NCI-H1417 (cell line): ENCODE measurements around the gene LMBR1.
A peak's percentile ranks its signal among the peaks of the same experiment; 100 is the strongest.
"Not testable (repeated sequence)": the region's sequence is repeated elsewhere in the genome, so short reads cannot be mapped to it uniquely, and the experiment has no call there.

Experiments used
- DNase-seq, 3 experiments: peaks; one replicate each; lab custom pipeline; 2025; lab: John Stamatoyannopoulos, UW

Gene LMBR1, protein sequence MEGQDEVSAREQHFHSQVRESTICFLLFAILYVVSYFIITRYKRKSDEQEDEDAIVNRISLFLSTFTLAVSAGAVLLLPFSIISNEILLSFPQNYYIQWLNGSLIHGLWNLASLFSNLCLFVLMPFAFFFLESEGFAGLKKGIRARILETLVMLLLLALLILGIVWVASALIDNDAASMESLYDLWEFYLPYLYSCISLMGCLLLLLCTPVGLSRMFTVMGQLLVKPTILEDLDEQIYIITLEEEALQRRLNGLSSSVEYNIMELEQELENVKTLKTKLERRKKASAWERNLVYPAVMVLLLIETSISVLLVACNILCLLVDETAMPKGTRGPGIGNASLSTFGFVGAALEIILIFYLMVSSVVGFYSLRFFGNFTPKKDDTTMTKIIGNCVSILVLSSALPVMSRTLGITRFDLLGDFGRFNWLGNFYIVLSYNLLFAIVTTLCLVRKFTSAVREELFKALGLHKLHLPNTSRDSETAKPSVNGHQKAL

DNA sequence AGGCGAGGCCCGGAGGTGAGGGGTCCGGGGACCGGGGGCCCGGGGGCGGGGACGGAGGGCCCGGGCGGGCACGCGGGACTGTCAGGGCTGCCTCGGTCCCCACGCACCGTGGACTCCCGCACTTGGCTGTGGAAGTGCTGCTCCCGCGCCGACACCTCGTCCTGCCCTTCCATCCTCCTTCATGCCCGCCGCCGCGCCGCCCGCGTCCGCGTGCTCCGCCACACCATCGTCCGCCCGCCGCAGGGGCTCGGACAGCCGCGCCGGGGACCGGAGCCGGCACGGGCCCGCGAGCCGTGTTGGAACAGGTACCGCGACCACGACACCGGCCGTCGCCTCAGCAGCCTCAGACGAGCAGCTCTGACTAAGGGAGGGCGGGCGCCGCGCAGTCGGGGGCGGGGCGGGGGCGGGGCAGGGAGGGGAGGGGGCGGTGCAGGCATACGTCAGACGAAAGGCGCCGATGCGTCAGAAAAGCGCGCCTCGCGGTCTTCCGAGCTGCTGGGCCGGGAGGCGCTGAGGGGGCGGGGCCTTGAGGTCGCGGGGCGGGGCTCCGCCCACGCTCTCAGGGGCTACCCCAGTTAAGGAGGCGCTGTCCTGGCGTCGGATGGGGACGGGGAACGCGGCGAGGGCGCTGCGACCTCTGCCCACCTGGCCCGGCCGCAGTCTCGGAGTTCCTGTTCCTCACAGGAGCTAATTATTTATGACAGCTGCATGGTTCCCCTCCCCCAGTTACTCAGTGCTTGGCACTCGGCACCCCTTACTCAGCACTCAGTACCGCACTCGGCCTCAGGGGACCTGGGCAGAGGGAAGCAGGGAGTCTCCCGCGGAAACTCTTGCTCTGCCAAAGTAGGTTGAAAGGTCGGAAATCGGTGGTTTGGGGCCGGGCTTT lies at the start of gene LMBR1:
Gene LMBR1, minus strand, starts transcription at position 363 of the 886 bp plus-strand sequence. Its CDS starts 190 bp downstream, at position 173.
- DNase-seq, result peak; percentile 96 to 99 (median 96)

DNA sequence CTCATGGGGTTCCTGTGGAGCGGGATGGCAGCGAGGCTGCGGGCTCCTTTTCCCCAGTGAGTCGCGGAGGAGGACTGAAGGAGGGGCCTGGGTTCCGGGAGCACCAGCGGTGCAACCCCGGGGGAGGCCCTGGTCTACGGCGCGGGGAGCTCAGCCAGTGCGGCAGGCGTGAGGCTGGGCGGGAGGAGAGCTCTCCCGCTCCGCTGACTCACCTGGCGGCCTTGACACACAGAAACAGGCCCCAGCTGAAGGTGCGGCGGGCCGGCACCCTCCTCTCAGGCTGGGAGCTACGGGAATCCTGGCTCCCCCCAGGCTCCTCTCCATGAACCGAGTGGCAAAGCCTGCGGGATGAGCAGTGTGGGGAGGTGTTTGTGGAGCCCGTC lies 49.7 kb upstream of the LMBR1 start:
- DNase-seq, result peak in 2 of 3 experiments; percentile 53 to 72

DNA sequence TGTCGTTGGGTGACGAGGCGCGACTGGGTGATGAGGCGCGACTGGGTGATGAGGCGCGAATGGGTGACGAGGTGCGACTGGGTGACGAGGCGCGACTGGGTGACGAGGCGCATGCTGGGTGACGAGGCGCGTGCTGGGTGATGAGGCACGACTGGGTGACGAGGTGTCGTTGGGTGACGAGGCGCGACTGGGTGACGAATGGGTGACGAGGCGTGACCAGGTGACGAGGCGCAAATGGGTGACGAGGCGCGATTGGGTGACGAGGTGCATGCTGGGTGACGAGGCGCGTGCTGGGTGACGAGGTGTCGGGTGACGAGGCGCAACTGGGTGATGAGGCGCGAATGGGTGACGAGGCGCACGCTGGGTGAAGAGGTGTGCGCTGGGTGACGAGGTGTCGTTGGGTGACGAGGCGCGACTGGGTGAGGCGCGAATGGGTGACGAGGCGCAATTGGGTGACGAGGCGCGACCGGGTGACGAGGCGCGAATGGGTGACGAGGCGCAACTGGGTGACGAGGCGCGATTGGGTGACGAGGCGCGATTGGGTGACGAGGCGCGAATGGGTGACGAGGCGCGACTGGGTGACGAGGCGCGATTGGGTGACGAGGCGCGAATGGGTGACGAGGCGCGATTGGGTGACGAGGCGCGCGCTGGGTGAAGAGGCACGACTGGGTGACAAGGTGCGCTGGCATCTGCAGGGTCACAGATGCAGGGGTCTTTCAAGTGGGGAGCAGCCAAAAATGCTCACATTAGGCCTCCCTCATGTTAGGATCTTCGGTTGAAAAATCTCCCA lies 48.6 kb upstream of the LMBR1 start:
- no peak for DNase-seq

DNA sequence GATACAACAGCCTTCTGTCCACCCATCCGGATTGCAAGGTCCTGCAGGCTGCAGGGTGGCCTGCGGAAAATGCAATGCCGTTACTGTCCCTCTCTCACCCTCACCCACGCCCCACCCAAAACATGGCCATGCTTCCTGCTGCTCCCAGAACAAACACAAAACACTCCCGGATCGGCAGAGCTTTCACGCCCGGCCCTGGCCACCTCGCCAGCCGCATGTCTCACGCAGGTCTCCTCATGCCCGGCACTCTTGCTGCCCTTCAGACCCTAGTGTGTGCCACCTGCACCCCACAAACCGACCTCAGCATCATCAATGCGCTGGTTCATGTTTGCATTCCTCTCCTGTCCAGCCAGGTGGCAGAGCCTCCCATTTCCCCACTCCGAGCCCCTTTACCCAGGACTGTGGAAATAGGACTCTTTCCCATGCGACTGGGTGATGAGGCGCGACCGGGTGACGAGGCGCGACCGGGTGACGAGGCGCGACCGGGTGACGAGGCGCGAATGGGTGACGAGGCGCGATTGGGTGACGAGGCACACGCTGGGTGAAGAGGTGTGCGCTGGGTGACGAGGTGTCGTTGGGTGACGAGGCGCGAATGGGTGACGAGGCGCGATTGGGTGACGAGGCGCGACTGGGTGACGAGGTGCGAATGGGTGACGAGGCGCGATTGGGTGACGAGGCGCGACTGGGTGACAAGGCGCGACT lies 47.6 kb upstream of the LMBR1 start:
- DNase-seq, result no peak

DNA sequence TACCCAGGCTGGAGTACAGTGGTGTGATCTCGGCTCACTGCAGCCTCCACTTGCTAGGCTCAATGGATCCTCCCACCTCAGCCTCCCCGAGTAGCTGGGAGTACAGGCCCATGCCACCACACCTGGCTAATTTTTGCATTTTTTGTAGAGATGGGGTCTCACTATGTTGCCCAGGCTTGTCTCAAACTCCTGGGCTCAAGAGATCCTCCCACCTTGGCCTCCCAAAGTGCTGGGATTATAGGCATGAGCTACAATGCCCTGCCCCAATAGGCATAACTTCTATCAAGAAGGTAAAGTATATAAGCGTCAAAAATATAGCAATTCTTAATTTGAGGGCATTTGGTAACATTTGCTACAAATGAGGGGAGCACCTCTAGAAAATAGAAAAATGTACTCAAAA lies 43.8 kb upstream of the LMBR1 start:
- not testable (repeated sequence) for DNase-seq

DNA sequence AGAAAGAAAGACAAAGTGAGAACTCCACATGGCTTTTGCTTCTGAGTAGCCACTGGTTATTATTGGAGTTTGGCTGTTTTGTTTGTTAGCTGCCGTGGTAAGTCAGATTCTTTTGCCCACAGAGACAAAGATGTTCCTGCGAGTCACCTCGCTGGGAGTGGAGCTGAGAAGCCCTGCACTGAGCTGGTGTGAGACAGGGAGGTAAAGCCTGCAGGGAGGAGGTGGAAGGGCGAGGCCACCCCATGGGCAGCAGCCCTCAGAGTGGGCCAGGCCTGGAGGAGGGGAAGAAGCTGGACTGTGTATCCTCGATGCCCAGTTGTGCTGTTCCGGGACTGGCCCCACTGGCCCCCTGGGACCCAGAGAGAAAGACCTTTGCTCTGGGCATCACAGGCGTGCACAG lies 42.3 kb upstream of the LMBR1 start:
- no peak for DNase-seq

DNA sequence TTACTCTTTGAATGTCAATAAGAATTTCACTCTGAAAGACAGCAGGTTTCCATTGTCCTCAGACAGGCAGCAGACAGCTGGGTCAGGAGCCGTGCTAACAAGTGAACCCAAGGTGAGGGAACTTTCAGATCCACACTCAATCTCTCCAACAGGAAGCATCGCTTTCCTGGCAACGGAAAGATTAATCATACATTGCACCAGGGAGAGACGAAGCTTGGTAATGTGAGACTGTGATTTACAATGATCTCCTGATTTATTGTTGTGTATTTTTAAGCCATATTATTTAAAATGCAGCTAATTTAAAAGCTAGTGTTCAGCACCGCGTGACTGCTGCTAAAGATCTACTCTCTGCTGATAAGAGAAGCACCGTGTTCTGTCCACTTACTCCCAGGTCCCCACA lies 39.0 kb upstream of the LMBR1 start:
- peak in 2 of 3 experiments; percentile 42 to 77 for DNase-seq

DNA sequence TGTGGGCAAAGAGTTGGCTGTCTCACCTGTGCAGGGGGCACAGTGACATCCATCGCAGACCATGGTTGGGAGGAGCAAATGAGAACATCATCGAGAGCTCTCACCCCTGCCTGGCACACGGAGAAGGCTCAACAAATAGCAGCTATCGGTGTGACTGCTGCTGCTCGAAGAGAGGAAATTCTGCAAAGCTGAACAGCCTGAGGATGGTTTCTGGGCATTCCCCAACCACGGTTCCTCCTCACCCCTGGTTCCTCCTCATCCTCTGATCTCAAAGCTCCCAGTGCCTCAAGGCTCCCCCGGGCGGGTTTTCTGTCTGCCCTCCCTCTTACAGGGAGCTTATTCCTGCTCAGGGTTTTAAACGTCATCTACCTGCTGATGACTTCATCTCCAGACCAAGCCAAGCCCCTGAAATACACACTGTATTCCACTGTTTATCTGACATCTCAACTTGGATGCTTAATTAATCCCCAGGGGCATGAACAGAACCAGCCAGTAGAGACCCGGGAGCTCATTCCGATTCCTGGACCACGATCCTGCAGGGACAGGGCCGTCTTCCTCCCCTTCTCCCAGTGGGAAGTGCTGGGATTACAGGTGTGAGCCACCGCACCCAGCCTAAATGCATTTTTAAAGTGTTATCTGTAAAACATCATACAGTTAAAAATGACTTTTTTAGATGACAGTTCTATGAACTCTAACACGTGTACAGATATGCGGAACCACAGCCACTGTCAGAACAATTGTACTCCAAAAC lies 37.0 kb upstream of the LMBR1 start:
- no peak for DNase-seq

DNA sequence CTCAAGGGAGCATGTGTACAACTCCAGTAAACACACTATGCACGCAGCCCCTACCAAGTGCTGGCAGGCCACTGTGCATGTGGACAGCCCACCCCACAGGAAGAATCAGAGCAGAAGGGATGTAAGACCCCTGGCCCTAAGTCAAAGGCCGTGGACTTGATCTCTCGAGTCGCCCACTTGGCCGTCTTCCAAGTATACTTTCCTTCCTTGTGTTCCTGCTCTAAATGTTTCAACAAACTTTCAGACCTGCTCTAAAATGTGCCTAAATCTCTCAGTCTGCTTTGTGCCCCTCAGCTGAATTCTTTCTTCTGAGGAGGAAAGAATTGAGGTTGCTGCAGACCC lies 35.4 kb upstream of the LMBR1 start:
- DNase-seq, result no peak

DNA sequence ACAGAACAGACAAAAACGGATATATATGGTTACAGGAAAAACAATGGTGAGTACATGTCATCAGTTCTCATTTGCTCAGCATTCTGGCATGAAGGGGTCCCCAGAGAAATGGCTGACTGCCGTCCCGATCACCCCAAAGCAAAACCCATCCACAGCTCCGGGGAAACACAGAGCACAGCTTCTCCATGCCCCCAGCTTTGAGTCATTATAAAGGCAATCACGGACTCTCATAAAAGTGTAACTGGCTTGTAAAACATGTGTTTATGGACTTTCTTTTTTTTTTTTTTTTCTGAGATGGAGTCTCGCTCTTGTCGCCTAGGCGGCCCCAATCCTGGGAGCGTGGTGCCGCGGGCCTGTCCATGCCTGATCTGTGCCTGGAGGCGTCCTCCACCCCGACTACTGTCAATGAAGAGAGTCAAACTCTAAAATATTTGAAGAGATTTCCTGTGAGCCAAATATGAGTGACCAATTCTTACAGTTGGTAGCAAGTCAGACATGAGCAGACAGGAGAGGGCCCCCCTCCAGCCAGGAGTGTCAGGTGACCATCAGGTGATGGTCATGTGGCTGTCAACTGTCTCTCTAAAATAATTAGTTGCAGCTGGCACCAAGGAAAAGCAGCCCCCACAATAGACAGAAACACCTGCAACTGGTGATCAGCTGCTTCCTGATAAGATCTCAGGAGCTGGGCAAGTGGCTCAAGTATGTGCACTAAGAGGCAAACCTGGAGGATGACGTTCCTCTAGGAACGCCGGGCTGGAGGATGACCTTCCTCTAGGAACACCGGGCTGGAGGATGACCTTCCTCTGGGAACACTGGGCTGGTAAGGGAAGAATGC lies 34.8 kb upstream of the LMBR1 start:
- peak in 2 of 3 experiments; percentile 13 to 67 for DNase-seq

DNA sequence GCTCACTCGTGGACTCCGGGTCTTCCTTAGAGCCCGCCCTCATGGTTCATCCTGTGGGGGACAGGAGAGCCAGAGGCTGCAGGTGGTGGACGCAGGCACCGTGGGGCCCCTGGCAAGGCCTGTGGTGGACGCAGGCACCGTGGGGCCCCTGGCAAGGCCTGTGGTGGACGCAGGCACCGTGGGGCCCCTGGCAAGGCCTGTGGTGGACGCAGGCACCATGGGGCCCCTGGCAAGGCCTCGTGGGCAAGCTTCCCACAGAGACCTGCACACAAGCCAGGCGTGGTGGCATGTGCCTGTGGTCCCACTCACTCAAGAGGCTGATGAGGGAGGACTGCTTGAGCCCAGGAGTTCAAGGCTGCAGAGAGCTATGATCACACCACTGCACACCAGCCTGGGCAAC lies 32.8 kb upstream of the LMBR1 start:
- not testable (repeated sequence) for DNase-seq

DNA sequence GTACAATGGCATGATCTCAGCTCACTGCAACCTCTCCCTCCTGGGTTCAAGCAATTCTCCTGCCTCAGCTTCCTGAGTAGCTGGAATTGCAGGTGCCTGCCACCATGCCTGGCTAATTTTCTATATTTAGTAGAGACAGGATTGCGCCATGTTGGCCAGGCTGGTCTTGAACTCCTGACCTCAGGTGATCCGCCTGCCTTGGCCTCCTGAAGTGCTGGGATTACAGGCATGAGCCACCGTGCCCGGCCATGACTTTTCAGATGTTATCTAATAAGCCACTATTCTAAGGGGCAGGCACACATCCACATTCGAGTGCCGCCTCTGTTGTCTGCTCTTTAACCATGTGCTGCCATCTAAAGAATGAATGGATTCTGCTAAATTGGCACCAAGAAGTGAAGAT lies 29.3 kb upstream of the LMBR1 start:
- DNase-seq, result not testable (repeated sequence)

DNA sequence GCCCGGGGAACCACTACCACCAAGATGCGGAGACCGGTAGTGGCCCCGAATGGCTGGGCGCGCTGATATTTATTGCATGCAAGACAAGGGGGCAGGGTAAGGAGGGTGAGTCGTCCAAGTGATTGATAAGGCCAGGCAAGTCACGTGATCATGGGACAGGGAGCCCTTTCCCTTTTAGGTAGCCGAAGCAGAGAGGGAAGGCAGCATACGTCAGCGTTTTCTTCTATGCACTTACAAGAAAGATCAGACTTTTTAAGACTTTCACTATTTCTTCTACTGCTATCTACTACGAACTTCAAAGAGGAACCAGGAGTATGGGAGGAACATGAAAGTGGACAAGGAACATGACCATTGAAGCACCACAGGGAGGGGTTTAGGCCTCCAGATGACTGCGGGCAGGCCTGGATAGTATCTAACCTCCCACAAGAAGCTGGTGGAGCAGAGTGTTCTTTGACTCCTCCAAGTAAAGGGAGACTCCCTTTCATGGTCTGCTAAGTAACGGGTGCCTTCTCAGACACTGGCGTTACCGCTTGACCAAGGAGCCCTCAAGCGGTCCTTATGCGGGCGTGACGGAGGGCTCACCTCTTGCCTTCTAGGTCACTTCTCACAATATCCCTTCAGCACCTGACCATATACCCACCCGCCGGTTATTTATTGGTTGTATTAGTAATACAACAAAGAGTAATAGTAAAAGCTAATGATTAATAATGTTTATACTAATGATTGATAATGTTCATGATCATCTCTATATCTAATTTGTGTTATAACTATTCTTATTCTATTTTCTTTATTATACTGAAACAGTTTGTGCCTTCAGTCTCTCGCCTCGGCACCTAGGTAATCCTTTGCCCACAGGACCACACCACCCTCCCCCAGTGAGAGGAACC lies 27.7 kb upstream of the LMBR1 start:
- not testable (repeated sequence) for DNase-seq

DNA sequence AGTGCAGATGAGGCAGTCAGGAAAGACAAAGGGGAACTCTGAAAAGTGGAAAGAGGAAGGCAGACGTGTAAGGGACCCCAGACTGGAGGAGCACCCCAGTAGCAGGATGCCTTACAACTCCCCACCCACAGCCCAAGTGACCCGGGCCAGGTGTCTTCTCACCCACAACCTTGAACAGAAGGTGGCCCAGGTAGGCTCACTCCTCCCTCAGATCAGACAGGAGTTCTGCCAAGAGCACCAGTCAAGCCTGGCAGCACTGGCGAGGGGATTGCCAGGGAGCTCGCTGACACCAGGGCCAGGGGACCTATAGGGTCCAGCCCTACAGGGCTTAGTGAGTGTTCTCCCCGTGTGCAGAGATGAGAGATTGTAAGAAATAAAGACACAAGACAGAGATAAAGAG lies 27.1 kb upstream of the LMBR1 start:
- no peak for DNase-seq

DNA sequence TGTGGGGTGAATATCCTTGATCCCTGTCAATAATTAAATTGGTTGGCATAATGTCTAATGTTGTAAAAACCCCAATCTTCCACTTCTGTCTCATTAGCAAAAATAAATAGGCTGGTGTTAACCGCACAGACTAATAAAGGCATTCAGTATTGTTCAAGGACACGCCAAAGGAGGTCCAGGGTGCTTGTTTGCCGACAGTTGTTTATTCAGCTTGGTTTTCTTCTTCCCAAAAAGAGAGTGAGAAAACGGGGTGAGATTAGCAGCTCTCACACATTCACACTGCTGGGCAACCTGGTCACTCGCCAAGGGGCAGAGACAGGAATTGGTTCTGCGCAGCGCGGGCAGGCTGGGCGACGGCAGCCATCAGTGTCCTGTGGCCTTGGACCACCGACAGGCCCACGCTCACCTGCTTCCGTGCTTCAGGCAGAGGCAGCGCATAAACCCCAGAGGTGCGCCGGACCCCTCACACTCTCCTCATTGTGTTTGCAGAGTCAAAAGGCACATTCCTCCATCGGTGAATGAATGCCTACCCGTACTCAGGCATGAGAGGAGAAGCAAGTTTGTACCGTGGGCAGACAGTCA lies 26.2 kb upstream of the LMBR1 start:
- peak in 1 of 3 experiments; percentile 58 for DNase-seq

DNA sequence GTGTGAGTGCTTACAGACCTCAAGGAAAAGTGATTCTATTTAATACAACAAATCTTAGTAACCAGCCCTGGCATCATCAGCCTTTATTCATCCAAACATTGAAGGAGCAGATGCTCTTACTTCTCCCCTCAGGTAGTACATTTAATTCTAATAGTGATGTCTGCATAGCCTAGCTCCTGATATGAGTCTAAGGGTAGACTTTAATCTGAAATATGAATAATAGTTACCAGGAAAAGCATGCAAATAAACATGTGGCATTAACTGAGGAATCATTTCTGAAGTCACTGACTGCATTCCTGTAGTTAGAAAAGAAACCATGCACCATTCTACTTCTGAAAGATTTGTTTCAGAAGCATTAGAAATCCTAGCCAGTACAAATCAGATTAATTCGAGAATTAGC lies 25.7 kb upstream of the LMBR1 start:
- no peak for DNase-seq

DNA sequence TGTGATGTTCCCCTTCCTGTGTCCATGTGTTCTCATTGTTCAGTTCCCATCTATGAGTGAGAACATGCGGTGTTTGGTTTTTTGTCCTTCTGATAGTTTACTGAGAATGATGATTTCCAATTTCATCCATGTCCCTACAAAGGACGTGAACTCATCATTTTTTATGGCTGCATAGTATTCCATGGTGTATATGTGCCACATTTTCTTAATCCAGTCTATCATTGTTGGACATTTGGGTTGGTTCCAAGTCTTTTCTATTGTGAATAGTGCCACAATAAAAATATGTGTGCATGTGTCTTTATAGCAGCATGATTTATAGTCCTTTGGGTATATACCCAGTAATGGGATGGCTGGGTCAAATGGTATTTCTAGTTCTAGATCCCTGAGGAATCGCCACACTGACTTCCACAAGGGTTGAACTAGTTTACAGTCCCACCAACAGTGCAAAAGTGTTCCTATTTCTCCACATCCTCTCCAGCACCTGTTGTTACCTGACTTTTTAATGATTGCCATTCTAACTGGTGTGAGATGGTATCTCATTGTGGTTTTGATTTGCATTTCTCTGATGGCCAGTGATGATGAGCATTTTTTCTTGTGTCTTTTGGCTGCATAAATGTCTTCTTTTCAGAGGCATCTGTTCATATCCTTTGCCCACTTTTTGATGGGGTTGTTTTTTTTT lies 16.7 kb upstream of the LMBR1 start:
- not testable (repeated sequence) for DNase-seq

DNA sequence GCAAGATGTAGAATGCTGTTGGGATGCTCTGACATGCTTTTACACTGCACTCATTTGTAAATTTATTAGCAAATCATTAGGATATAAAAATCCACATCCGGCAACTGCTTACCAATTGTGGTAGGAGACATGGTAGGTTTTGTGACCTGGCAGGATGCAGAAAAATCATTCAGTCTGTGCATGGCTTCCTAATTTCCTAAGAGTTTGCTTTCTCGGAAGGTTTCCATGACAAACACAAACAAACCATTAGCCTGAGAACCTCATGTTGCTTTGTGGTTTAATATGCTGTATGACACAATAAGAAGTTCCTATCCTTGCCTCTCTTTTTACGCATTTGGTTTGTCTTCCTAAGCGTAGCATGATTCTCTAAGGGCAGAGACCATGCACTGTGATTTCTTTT lies 14.7 kb upstream of the LMBR1 start:
- peak in 1 of 3 experiments; percentile 21 for DNase-seq
